GM15510 (cell line): ENCODE data around the gene CDC42.

Experiments used
- POLR2A ChIP-seq: IDR thresholded peaks from 3 replicates; pipeline ENCODE4 v1.6.1; 2011; ENCODE audit warnings: borderline replicate concordance; ENCODE audit not compliant: insufficient read length; ENCODE audit errors: extremely low read depth

CDC42 gene

DNA sequence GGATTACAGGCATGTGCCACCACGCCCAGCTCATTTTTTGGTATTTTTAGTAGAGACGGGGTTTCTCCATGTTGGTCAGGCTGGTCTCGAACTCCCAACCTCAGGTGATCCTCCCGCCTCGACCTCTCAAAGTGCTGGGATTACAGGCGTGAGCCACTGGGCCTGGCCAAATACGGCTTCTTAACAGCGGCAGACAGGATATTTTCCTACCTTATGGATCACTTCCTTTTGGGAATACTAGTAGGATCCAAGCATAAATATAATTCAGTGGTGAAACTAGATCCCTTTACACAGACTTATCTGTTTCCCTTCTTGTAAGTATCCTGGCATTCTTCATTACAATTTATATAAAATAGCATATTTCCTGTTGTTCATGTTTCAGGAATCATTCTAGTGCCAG lies 49.5 kb downstream of the CDC42 start:
- no peak for TF ChIP-seq POLR2A

DNA sequence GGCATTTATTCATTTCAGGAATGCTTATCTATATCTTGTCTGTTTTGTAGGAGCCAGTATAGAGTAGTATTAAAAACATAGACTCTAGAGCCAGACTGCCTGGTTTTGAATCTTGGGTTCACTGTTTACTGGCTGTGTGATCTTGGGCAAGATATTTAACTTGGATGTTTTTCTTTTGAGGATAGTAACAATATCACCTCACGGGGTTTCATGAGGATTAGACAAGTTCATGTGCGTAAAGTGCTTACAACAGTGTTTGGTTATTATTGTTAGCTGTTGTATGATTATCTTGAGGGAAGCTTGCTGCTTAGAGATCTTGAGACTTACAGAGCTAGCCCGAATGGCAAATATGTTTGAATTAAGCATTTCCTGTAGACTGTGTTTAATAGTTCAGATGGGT lies 50.2 kb downstream of the CDC42 start:
- TF ChIP-seq POLR2A: no peak

- TF ChIP-seq POLR2A: no peak
Measured at GRCh38 chr1:22104094-22104493, 51.6 kb downstream of the CDC42 start.

DNA sequence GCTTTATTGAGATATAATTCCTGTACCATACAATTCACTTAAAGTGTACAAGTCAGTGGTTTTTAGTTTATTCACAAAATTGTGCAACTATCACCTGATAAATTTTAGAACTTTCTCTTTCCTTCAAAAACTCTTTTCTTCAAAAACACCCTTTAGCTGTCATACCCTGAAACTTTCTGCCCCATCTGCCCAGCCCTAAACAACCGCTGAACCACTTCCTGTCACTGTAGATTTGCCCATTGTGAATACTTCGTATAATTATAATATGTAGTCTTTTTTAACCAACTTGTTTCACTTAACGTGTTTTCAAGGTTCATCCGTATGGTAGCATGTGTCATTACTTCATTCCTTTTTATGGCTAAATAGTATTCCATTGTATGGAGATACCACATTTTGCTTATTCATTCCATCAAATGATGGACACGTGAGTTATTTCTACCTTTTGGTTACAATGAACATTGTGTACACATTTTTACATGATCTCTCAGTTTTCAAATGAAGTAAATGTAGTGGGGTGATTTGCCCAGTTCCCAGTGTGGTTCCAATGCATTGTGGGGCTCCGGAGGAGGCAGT lies 52.4 kb downstream of the CDC42 start:
- TF ChIP-seq POLR2A: no peak

DNA sequence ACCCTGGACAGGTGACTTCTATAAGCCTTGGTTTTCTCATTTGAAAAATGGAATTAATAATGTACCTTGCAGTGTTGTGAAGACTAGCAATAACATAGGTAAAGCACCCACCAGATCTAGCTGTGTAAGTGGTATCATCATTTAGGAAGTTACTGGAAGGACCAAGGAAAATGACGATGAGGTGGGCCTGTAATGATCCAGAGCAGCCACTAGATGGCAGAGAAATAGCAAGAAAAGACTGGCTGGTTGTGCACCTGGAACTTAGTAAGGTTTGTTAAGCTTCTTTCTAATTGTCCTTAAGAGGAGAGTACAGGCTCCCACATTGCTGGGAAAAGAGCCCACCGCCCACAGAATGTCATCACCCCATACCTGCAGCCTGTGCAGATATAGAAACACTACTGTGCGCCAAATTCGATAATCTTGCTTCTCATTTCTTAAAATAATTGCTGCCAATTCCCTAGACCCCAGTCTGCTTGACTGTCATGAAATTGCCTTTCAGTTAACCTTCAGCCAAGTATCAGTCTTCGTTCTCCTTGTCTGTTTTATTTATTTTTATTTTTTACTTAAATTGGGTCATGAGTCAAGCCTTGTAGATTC lies 53.2 kb downstream of the CDC42 start:
- no peak for TF ChIP-seq POLR2A

DNA sequence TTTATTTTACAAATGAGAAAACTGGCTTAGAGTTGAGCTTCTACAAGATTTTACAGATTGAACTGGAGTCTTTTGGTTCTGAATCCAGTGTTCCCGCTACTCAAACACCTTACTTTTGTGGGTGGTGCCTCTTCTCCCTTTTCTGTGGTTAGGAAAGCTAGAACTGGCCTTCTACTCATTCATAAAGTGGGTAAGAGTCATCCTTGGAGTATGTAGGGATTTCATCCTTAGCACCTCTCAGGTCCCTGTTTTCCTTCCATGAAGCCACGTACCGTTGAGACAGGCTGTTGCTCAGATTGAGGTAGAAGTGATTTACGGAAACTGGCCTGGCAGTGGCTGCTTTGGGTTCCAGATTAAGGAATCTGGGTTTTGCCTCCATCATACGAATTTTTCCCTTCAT lies 54.6 kb downstream of the CDC42 start:
- TF ChIP-seq POLR2A: no peak

GRCh38 chr1:22108339-22109105 lies 56.0 kb downstream of the CDC42 start:
- TF ChIP-seq POLR2A: no peak

- TF ChIP-seq POLR2A: no peak
Measured at GRCh38 chr1:22110016-22110415, 57.5 kb downstream of the CDC42 start.

- TF ChIP-seq POLR2A: no peak
Measured at GRCh38 chr1:22111115-22111514, 58.6 kb downstream of the CDC42 start.

DNA sequence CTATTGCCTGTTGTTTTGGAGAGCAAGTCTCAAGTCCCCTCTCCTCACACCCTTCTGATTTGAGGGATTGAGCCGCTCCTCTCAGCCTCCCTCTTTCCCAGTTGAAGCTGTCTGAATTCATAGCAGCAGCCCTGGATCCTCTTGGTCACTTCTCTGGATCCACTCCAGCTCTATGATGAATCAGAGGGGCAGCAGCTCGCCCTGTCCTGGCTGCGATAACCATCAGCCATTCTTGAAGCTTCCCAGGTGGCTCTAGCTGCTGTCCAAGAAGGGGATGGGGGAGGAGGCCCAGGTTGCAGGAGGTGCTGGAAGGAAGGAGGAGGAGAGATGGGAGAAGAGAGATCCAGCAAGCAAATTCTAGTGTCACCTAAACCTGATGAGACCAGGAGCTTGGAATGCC lies 59.1 kb downstream of the CDC42 start:
- TF ChIP-seq POLR2A: no peak

DNA sequence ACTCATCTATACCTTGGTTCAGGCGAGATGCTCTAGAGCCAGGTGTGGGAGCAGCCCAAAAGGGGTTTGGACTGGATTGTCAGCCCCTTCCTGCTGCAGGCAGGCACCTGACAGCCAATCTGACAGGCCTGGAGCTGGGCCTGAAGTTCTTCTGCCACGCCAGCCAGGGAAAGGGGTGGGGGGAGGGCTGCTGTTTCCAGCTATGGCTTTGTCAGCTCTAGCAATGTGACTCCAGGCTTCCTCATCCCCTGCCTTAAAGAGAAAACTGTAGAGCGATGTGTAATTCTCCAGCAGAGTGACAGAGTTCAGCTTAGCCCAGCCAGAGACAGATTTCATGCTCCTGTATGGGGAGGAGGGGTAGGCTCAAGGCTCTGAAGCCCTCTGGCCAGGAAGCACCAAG lies 60.0 kb downstream of the CDC42 start:
- TF ChIP-seq POLR2A: no peak

DNA sequence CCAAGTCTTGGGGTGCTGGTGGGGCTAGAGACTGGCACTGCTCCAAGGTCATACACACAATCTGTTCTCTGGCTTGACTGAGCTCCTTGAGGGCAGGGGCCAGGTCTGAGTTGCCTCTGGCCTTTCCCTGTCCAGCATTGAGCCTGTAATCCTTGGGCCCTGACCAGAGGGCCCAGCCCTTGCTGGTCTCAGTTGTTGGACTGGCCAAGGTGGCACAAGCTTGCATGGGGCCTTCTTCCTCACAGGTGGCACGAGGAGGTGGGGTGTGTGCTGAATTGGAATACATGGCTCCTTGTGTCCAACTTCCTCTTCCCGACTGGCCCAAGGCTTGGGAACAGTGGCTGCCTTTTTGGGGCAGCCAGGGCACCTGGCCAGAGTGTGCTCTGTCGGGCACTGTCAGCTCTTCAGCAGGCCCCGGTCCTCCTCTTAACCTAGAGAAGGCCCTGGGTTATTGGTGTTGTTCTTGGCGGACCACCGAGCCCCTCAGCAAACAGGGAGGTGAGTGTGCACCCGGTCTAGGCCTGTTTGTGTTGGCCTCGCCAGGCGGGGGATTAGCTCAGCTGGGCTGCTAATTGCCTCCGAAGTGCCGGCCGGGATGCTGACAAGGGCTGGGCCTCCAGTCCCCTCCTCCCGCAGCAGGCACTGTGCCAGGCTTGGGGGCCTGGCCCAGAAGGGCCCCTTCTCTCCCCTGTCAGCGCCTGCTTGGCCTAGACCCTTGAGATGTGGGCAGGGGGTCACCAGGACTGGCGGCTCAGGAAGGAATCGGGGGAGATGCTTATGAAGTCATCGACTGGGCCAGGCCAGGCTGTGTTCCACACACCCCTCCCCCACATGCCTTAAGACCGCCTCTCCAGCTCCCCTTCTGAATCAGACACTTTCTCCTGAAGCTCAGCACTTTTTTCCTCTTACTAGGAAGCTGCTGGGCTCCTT lies 61.8 kb downstream of the CDC42 start:
- no peak for TF ChIP-seq POLR2A

DNA sequence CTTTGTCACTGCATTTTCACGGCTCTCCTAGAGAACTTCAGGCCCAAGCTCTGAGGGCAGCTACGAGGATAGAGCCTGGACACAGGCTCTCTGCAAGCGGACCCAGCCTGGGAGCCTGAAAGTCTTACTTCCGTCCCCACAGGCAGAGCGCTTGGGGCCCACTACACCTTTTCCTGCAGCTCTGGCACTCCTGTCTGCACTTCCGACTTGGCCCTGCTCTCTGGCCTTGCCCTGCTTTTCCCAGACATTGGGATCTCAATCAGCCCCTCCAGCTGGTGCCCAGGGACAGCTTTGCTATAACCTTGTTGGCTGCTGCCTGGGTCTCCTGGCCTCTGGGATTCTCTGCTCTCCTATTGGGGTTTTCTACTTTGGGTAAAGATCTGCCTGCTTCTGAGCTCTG lies 62.8 kb downstream of the CDC42 start:
- TF ChIP-seq POLR2A: no peak

GRCh38 chr1:22117238-22117637 lies 64.7 kb downstream of the CDC42 start:
- TF ChIP-seq POLR2A: no peak

DNA sequence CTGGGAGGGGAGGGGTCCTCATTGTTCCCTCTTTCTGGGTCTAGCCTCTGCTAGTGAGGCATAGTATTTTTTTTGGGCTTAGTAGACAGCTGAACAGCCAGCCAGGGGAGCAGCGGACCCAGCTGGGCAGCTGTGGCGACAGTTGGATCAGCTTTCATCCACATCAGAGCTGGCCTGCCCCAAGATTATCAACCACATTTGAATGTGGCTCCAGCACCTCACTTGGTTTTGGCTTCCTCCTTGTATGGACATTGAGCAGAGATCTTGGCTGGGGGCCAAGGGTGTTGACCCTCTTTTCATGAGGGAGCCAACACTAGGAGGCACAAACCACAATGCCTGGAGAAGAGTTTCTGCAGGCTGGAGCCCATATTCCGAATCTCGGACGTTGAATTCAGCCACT lies 65.3 kb downstream of the CDC42 start:
- no peak for TF ChIP-seq POLR2A
